Measurements from ENCODE around the gene LYPD6B.

The LYPD6B gene

DNA sequence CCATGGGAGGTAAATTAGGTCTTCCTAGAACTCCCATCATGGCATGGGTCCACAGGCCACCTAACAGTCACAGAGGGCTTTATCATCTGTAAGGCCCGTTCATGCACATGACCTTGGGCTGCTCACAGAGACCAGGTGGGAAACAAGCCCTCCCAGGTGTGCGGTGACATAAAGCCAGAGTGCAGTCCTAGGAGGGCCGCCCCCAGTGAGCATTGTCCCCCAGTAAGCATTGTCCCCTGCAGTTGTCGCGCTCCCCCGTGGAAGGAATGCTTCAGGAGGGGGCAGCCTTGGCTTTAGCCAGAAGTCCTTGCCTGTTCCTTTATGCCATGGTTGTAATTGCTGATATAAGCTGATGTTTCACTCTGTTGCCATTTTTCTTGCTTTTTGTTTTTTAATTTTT is 41.7 kb upstream of the LYPD6B start:
- Histone ChIP-seq H3K36me3 (ENCODE audit: insufficient read depth, low read length) (no peaks in the 10 kb centered on the region), H4K20me1 (ENCODE audit: insufficient read depth, low read length, poor library complexity, severe bottlenecking) (no peaks in the 10 kb centered on the region), H3K79me2 (ENCODE audit: insufficient read depth, low read length) (no peaks in the 10 kb centered on the region), H3K9me3 (ENCODE audit: insufficient read depth, low read depth, low read length) (no peaks in the 10 kb centered on the region), H3F3A (ENCODE audit: low read depth) (no peaks in the 10 kb centered on the region), H3K9ac (ENCODE audit: low read depth, low read length, poor library complexity, severe bottlenecking) (no peak overlapping the region), H3K9me2 (replicated peaks; ENCODE audit: low read depth, low read length) (no peaks in the 10 kb centered on the region), H2AFZ (ENCODE audit: low read length) (no peak overlapping the region), H3K4me2 (ENCODE audit: low read depth, low read length, poor library complexity, severe bottlenecking) (no peak overlapping the region), H3K27me3 (ENCODE audit: insufficient read depth, low read length, poor library complexity, severe bottlenecking) (no peaks in the 10 kb centered on the region), H3K4me3 (ENCODE audit: low read length, poor library complexity, severe bottlenecking) (no peak overlapping the region), H3K4me1 (ENCODE audit: insufficient read depth, low read length, poor library complexity, severe bottlenecking) (no peaks in the 10 kb centered on the region)
- TF ChIP-seq EZH2phosphoT487 (IDR thresholded peaks at IDR 0.05; ENCODE audit: borderline replicate concordance): no peak
- TF ChIP-seq, protein P1, sequence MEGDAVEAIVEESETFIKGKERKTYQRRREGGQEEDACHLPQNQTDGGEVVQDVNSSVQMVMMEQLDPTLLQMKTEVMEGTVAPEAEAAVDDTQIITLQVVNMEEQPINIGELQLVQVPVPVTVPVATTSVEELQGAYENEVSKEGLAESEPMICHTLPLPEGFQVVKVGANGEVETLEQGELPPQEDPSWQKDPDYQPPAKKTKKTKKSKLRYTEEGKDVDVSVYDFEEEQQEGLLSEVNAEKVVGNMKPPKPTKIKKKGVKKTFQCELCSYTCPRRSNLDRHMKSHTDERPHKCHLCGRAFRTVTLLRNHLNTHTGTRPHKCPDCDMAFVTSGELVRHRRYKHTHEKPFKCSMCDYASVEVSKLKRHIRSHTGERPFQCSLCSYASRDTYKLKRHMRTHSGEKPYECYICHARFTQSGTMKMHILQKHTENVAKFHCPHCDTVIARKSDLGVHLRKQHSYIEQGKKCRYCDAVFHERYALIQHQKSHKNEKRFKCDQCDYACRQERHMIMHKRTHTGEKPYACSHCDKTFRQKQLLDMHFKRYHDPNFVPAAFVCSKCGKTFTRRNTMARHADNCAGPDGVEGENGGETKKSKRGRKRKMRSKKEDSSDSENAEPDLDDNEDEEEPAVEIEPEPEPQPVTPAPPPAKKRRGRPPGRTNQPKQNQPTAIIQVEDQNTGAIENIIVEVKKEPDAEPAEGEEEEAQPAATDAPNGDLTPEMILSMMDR (conservative IDR thresholded peaks at IDR 0.05; ENCODE audit: low read length): no peak

DNA sequence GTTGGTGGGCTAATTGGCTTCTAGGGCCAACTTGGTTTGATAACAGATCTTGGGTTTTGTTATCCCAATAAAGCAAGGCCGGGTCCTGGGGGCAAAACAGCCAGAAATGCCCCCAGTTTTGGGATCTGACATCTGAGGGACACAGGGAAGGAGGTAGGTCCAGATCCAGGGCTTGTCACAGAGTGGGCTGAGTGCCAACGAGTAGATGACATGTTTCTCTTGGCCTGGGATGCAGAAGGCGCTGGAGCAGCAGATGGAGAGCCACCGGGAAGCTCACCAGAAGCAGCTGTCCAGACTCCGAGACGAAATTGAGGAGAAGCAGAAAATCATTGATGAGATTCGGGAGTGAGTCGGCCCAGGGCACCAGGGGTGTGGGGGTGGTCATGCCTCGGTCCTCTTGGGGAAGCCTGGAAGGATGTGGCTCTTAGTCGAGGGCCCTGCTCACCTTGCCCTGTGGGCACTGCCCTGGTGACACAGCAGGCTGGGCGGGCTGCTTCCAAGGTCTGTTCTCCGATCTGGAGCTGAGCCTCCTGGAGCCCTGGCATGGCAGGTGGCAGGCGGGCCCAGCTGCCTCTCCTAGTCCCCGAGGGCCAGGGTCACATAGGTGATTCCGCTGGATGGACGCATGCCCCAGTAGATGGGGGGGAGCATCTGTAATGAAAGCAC is 40.2 kb upstream of the LYPD6B start:
- no peaks in the 10 kb centered on the region for H3K9me3 ChIP-seq (ENCODE audit: insufficient read depth, low read depth, low read length)
- no peaks in the 10 kb centered on the region for H3F3A ChIP-seq (ENCODE audit: low read depth)
- H3K4me3 ChIP-seq (ENCODE audit: low read length, poor library complexity, severe bottlenecking): no peak overlapping the region
- no peak overlapping the region for H2AFZ ChIP-seq (ENCODE audit: low read length)
- H3K27me3 ChIP-seq (ENCODE audit: insufficient read depth, low read length, poor library complexity, severe bottlenecking): no peaks in the 10 kb centered on the region
- H4K20me1 ChIP-seq (ENCODE audit: insufficient read depth, low read length, poor library complexity, severe bottlenecking): no peaks in the 10 kb centered on the region
- H3K79me2 ChIP-seq (ENCODE audit: insufficient read depth, low read length): no peaks in the 10 kb centered on the region
- no peak overlapping the region for H3K4me2 ChIP-seq (ENCODE audit: low read depth, low read length, poor library complexity, severe bottlenecking)
- no peaks in the 10 kb centered on the region for H3K36me3 ChIP-seq (ENCODE audit: insufficient read depth, low read length)
- no peak for TF ChIP-seq EZH2phosphoT487 (IDR thresholded peaks at IDR 0.05; ENCODE audit: borderline replicate concordance)
- TF ChIP-seq, protein P1 (conservative IDR thresholded peaks at IDR 0.05; ENCODE audit: low read length): no peak
- H3K9ac ChIP-seq (ENCODE audit: low read depth, low read length, poor library complexity, severe bottlenecking): no peak overlapping the region
- no peaks in the 10 kb centered on the region for H3K9me2 ChIP-seq (replicated peaks; ENCODE audit: low read depth, low read length)
- H3K4me1 ChIP-seq (ENCODE audit: insufficient read depth, low read length, poor library complexity, severe bottlenecking): no peaks in the 10 kb centered on the region

DNA sequence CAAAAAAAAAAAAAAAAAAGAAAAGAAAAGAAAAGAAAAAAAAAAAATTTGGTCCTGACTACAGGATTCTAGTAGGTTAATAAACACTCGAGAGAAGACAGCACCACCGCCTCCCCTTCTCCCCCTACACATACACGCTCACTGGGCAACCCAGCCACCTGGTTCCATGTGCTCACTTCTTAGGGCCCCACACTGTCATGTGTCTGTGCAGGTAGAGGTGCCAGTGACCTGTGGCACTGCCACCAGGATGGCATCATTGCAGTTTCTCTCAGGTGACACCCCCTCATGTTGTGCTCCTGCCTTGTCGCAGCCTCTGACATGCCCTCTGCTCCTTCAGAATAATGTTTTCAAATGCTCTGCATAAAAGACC is 39.7 kb upstream of the LYPD6B start:
- Histone ChIP-seq H3K4me2 (ENCODE audit: low read depth, low read length, poor library complexity, severe bottlenecking) (no peak overlapping the region), H3K4me1 (ENCODE audit: insufficient read depth, low read length, poor library complexity, severe bottlenecking) (no peaks in the 10 kb centered on the region), H3K36me3 (ENCODE audit: insufficient read depth, low read length) (no peaks in the 10 kb centered on the region), H3K9me2 (replicated peaks; ENCODE audit: low read depth, low read length) (no peaks in the 10 kb centered on the region), H3K27me3 (ENCODE audit: insufficient read depth, low read length, poor library complexity, severe bottlenecking) (no peaks in the 10 kb centered on the region), H3K79me2 (ENCODE audit: insufficient read depth, low read length) (no peaks in the 10 kb centered on the region), H3K4me3 (ENCODE audit: low read length, poor library complexity, severe bottlenecking) (no peak overlapping the region), H3K9ac (ENCODE audit: low read depth, low read length, poor library complexity, severe bottlenecking) (no peak overlapping the region), H3K9me3 (ENCODE audit: insufficient read depth, low read depth, low read length) (no peaks in the 10 kb centered on the region), H4K20me1 (ENCODE audit: insufficient read depth, low read length, poor library complexity, severe bottlenecking) (no peaks in the 10 kb centered on the region), H2AFZ (ENCODE audit: low read length) (no peak overlapping the region), H3F3A (ENCODE audit: low read depth) (no peaks in the 10 kb centered on the region)
- no peak for TF ChIP-seq EZH2phosphoT487 (IDR thresholded peaks at IDR 0.05; ENCODE audit: borderline replicate concordance)
- TF ChIP-seq, protein P1 (conservative IDR thresholded peaks at IDR 0.05; ENCODE audit: low read length): no peak

Data from Loucy (cell line).